Measurements from ENCODE around the gene FKBP11. TPM values are rescaled to one million over a fixed set of nuclear protein-coding genes. Genes with fewer than 3 reads are reported as not detected.

The FKBP11 gene
- total RNA-seq, 1 experiment from 2014 or later: 20.0 TPM

DNA sequence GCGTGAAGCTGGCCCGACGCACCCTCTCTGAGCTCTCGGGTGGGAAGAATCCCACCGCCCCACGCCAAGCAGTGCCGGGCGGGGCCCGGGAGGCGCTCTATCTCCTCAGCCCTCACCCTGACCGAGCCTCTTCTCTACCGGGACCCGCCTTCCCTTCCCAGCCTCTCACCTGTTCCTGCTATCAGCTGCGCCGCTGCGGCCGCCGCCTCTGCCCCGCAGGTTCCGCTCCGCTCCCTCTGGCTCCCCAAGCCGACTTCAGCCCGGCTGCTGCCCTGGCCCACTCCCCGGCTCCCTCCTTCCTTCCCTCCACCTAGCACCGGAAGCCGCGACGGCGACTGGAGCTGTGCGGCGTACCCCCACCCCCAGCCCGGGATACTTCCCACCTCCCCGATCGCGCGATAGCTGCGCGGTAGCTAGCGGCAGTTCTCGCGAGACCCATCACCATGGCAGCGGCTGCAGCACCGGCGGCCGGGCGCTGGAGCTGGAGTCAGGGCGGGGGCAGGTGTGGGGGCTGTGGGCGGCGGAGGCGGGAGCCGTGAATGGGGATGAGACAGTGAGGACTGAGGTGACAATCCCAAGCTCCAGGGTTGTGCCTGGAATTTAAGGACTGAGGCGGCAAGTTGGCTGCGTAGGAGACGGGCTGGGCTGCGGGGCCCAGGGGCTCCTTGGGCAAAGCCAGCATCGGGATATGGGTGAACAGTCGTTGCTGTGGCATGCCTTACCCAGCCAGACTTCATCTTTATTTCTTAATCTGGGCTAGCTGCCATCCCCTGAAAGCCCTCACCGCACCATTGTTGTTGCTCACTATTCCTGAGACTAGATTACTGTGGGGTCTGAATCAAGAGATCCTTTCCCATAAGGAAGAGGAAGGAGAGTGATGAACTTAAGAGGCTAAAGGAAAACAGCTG is 32.1 kb upstream of the FKBP11 start, which contains the start of gene ARF3:
Gene ARF3 (minus strand): TSS at position 347 of the 908 bp plus-strand sequence. CDS start 16,392 bp downstream, outside the sequence.
- in situ Hi-C loops (cut with HindIII; ENCODE audit: low pct_unique_long_range_greater_than_20kb, low sequenced_read_pairs): no loop called here
- DNase-seq (ENCODE audit: low read depth): peak; percentile 92

DNA sequence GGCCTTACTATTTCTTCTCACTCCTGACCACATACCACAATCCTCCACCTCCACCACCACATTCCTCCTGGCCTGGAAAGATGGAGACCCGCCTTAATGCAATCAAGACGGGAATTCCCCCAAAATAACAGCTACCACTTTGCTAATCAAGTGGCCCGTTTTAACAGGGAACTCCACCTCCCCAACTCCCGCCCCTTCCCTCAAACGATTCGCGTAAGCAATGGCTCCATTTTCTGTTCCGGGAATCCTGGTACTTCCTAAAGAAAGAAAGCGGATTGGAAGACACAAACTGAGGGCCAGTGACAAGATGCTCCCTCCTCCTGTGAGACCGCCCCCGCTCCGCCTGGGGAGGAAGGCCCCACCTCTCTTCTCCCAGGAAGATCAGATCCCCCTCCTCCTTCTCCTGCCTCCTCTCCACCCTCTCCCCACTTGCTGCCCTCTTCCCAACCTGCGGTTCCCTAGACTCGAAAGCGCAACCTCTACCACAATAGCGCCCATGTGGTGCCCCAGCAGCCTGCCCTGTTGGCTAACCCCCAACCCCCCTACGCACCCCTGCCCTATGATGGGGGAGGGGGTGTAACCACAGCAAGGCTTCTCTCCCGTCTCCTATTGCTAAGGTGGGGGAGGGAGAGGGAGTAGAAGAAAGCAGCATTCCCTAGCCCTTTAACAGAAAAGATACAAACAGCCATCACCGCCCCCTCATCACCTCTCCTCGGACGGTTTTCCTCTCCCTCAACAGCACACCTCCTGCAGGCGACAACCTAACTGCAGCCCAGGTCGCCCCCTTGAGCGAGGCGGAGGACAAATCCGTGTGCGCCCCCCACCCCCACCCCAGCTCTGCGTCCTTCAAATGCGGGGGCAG is 31.2 kb upstream of the FKBP11 start:
- DNase-seq (ENCODE audit: low read depth): peak; percentile 99

DNA sequence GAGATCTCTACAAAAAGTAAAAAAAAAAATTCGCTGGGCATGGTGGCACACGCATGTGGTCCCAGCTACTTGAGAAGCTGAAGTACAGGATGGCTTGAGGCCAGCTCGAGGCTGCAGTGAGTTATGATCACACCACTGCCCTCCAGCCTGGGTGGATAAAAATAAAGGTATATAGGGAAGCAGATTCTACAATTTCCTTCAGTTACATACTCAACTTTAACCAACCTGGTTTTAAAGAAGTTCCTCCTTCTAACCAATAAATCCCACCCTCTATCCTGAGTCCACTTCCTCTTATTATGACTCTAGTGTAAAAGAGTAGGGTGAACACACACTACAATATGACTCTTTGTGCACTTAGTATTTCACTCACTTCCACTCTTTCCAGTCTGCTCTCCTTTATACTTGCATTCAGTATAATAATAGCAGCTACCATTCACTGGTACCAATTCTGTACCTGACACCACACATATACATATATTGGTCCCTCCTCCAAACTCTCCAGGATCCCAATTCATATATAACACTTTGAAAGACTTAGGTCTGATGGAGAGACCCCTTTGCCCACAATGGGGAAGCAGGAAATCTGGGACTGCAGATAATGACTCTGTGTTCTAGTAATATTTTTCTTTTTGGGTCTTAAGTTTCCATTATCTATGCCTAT is 29.7 kb upstream of the FKBP11 start:
- DNase-seq (ENCODE audit: low read depth): no peak
- in situ Hi-C loops (cut with HindIII; ENCODE audit: low pct_unique_long_range_greater_than_20kb, low sequenced_read_pairs): no loop called here

More for the DNA sequence above, 31.2 kb upstream of the FKBP11 start:
- in situ Hi-C loops (cut with HindIII; ENCODE audit: low pct_unique_long_range_greater_than_20kb, low sequenced_read_pairs): no loop called here

DNA sequence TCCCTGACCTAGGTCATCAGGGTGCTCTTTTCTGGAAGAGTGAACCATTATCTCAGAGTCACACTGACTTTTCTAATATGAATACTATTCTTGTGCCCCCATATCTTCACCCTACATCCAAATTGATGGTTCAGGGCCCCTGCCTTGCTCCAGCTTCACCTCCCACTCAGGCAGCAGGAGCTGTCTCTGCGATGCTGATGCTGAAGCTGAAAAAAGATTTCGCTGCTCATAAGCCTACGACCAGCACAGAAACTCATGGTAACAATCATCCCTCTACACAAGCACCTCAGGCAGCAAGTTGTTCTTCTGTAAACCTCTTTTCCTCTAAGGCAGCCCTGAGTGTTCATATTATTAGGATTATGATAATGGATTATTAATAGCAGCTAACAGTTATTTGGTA is 28.8 kb upstream of the FKBP11 start:
- in situ Hi-C loops (cut with HindIII; ENCODE audit: low pct_unique_long_range_greater_than_20kb, low sequenced_read_pairs): no loop called here
- DNase-seq (ENCODE audit: low read depth): no peak

DNA sequence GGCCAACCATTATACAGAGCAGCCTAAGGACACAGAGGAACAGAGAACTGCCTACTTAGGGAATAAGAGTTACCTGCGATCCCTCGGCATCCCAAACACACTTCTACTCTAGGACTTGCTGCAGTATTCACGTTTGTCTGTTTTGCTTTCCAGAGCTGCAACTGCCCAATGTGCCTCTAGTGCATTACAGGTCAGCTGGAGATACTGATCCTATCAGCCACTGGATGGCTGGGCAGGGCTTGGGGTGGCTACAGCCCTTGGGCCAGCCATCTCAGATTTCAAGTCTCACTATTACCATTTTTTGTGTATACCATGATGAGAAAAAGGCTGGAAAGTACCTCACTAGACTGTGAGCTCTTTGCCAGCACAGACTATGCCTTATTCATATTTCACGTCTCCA is 27.4 kb upstream of the FKBP11 start:
- in situ Hi-C loops (cut with HindIII; ENCODE audit: low pct_unique_long_range_greater_than_20kb, low sequenced_read_pairs): no loop called here
- DNase-seq (ENCODE audit: low read depth): no peak

DNA sequence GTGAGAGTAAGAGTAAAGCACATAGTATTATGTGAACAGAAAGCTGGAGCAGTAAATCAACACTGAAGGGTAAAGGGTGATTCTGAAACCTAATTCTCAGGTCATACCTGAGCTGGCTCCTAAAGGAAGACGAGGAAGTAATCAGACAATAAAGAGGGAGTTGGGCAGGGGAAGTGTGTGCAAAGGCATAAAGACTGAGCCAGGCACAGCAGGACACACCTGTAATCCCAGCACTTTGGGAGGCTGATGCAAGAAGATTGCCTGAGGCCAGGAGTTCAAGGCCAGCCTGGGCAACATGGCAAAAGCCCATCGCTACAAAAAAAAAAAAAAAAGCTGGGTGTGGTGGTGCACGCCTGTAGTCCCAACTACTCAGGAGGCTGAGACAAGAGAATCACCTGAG is 22.4 kb upstream of the FKBP11 start:
- DNase-seq (ENCODE audit: low read depth): no peak
- in situ Hi-C loops (cut with HindIII; ENCODE audit: low pct_unique_long_range_greater_than_20kb, low sequenced_read_pairs): no loop called here

DNA sequence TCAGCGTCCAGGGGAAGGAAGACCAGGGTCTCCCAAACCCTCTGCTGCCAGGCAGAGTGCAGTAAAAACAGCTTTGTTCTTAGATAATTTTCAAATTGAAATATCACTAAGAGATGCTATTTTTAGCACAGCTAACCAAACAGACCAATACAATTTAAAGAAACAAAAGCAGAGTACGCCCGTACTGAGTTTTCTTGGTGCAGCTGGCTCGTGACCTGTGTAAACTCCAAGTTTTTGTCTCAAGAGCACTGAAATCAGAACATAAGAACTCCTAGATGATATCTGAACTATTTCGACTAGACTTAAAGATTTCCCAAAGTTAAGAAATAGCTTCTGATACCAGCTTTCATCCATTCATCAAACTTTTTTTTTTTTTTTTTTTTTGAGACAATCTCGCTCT is 21.7 kb upstream of the FKBP11 start:
- in situ Hi-C loops (cut with HindIII; ENCODE audit: low pct_unique_long_range_greater_than_20kb, low sequenced_read_pairs): no loop called here

DNA sequence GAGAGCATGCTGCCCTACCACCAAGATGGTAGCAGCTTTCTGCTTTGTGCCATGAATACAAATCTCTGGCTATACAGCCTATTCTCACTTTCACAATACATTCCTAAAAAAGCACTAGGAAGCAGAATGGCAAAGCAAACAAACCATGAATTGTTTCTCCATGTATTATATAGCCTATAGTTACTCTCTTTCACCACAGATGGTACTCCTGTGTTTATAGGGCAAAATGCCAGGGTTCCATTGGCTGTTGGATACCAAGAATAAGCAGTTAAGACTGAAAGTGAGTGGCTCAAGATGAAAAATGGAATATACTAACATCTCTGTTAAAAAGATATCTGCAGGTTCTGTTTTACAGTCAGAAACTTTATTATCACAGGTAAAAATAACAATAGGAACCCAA is 20.9 kb upstream of the FKBP11 start:
- no peak for DNase-seq (ENCODE audit: low read depth)
- in situ Hi-C loops (cut with HindIII; ENCODE audit: low pct_unique_long_range_greater_than_20kb, low sequenced_read_pairs): no loop called here

More for the DNA sequence above, 21.7 kb upstream of the FKBP11 start:
- no peak for DNase-seq (ENCODE audit: low read depth)

DNA sequence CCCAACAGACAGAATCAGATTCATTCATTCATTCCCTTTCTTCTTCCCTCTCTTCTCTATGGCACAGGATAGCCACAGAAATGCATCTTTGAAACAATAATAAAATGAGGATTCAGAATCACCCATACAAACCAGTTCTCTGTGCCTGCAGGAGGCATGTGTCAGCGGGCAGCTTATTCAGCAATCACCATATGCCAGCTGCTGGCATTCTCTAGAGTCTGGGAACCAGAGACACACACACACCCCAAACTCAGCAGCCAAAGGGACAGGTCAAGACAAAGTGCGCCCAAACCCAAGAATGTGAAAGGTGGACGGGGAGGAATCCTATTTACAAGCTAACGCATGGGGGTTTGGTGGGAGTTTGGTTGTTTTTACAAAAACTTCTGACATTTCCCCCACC is 17.9 kb upstream of the FKBP11 start:
- in situ Hi-C loops (cut with HindIII; ENCODE audit: low pct_unique_long_range_greater_than_20kb, low sequenced_read_pairs): no loop called here
- no peak for DNase-seq (ENCODE audit: low read depth)

DNA sequence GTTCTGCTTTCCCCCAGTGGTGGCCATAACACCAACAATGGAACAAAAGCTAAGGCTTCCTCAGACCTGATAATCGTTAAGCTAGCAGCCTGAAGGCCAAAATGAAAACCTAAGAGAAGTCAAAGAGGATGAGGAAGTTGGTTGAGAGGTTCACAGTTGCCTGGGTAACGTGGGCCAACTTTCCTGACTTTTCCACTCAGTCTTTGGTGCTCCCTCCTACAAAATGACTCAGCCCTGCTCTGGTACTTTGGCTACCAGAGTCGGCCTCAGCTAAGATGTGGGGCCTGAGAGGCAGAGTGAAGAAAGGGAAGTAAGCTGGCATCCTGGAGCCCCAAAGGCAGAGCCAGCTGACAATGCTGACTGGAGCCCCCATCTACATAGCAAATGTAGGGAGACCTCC is 14.9 kb upstream of the FKBP11 start:
- in situ Hi-C loops (cut with HindIII; ENCODE audit: low pct_unique_long_range_greater_than_20kb, low sequenced_read_pairs): no loop called here
- no peak for DNase-seq (ENCODE audit: low read depth)

DNA sequence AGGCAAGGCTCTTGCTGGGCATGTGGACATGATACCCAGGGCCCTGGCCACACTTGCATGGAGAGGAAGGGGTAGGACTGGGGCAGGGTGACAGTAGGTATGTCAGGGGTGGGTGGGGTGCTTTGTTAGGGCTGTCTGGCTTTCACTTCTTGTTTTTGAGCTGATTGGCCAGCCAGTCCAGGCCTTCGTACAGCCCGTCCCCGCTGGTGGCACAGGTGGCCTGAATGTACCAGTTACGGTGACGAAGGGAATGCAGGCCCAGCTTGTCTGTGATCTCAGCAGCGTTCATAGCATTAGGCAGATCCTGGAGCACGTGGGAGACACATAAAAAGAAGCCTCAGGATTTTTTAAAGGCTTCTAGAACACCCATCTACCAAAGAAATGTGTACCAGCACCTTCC is 13.5 kb upstream of the FKBP11 start:
- DNase-seq (ENCODE audit: low read depth): no peak
- in situ Hi-C loops (cut with HindIII; ENCODE audit: low pct_unique_long_range_greater_than_20kb, low sequenced_read_pairs): no loop called here

DNA sequence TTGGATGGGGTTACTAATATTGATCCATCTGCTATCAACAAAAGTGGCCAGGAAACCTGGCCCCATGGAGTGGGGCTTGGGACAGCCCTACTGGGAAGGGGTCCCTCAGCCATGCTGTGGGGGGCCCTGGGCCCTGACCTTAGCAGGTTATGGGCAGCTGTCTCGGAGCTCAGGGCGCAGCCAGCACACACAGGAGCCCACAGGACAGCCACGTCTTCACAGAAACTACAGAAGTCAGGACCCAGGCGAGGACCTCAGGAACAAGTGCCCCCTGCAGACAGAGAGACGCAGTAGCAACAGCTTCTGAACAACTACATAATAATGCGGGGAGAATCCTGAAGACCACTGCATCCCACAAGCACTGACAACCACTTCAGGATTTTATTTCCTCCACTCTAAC is 11.9 kb upstream of the FKBP11 start:
- in situ Hi-C loops (cut with HindIII; ENCODE audit: low pct_unique_long_range_greater_than_20kb, low sequenced_read_pairs): no loop called here
- DNase-seq (ENCODE audit: low read depth): no peak

DNA sequence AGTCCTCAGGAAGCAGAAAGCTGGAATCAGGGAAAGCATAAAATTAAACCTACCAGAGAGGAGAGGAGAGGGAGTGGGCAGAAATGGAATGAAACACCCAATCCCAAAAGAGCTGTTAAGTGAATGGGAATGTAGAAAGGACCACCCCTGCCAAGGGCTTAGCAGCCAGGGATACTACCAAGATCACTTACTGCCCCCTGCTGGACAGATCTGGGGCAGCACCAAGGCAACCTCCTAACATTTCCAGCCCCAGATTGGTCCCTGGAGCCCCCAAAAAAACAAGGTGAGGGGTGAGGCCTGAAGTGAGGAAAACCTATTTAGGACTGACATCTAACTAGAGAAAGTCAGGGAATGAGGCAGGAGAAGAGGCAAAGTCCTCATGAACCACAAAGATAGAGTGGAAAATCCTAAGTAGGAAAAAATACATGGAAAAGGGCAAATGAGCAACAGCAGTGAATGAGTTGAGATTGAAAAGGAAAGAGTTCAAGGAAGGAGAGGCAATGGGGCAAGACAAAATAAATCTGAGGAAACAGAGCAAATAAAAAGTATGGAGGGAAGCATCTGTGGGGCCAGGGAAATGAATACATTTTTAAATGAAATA is 11.2 kb upstream of the FKBP11 start:
- in situ Hi-C loops (cut with HindIII; ENCODE audit: low pct_unique_long_range_greater_than_20kb, low sequenced_read_pairs): no loop called here
- DNase-seq (ENCODE audit: low read depth): peak; percentile 38

DNA sequence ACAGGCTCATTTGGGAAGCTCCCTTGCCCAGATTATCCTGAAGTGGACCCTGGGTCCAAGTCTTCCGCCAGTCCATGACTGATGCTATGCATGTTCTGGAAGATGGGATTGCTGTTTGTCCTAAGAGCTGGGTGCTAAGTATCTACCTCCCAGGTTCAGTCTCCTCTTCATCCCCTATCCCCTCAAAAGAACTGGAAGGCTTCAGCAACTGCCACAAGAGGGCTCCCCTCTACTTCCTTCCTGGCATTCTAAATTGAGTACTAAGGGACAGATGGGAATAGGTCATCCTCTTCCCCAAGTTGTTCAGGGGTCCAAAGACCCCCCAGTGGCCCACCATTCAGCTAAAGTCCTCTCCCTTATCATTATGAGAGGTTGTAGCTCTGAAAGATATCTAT is 9.0 kb upstream of the FKBP11 start:
- DNase-seq (ENCODE audit: low read depth): peak; percentile 18
- in situ Hi-C loops (cut with HindIII; ENCODE audit: low pct_unique_long_range_greater_than_20kb, low sequenced_read_pairs): no loop called here

DNA sequence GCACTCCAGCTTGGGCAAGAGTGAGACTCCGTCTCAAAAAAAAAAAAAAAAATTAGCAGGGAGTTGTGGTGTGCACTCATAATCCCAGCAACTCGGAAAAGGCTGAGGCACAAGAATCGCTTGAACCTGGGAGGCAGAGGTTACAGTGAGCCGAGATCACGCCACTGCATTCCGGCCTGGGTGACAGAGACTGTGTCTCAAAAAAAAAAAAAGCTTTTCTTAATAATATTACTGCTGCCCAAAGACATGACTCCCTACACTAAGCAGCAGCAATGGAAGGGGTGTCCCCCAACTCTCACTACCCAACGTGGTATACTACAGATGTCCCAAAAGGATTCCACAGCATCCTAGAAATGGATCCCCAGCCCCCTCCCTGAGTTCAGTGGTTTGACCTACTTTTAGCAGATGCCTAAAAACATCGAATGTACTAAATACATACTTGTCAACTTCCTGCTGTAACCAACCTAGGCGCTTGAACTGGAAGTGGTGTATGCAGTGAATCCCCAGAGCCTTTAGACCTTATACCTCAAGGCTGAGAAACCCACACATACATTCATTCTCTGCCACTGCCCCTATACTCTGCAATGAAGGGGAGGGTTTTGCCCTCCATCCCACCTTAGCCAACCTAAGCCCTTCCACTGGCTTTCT is 8.5 kb upstream of the FKBP11 start:
- in situ Hi-C loops (cut with HindIII; ENCODE audit: low pct_unique_long_range_greater_than_20kb, low sequenced_read_pairs): no loop called here
- no peak for DNase-seq (ENCODE audit: low read depth)

DNA sequence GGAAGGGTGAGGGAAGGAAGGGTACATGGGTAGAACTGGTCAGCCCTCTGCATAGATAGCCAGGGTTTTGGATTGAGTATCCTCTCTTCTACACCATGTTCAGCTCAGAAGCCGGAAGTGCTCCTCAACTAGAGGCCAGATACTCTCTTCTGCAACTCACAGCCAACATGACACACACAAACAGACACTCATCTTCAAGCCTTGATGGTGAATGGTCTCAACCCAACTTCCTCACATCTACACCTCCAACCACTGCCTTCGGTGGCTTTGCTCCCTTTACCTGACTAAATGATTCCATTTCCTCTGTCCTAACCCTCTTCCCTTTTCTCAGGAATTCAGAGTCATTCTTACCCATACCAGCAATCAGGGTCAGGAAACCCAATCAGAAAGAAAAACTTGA is 7.6 kb upstream of the FKBP11 start:
- no peak for DNase-seq (ENCODE audit: low read depth)
- in situ Hi-C loops (cut with HindIII; ENCODE audit: low pct_unique_long_range_greater_than_20kb, low sequenced_read_pairs): no loop called here

DNA sequence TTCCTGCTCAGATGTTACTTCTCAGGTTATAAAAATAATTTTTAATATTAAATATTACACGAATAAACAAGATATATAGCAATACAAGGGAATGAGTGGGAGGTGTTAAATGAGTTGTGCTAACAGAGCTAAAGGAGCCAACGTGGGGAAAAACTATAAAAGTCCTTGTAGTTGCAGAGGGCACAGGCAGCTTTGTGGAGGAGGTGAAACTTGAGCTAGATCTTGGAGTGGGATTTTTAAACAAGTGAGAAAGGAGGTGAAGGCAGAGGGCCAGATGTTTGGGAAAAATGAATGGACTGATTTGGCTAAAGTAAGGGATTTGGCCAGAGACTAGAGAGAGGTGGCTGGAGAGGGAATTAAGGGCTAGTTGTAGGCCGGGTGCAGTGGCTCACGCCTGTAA is 5.2 kb upstream of the FKBP11 start:
- in situ Hi-C loops (cut with HindIII; ENCODE audit: low pct_unique_long_range_greater_than_20kb, low sequenced_read_pairs): no loop called here
- DNase-seq (ENCODE audit: low read depth): no peak

DNA sequence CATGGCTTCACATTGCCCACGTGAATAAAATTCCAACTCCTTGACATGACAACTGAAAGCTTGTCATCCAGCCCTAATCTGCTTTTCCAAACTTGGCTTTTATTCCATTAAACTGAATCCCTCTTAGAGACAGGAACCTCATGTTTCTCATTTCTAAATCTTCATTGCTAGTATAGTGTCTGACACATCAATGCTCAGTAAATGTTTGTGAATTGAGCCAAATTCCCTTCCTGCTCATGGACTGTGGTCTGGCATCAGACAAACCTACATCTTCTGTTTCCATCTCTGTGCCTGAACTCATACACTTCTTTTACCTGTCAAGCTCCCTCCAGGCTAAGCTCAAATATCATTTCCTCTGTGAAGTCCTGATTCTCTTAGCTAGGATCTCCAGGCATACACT is 4.3 kb upstream of the FKBP11 start:
- in situ Hi-C loops (cut with HindIII; ENCODE audit: low pct_unique_long_range_greater_than_20kb, low sequenced_read_pairs): no loop called here
- no peak for DNase-seq (ENCODE audit: low read depth)
